22Rv1 (cell line): ENCODE measurements around the gene ADGRL3.

ENCODE experiments used
- ZFX ChIP-seq: fragments of 450-650 bp; IDR thresholded peaks from 2 replicates; pipeline ENCODE4 v1.6.1; 2017; ENCODE audit warnings: antibody characterized with exemption, borderline replicate concordance
- TF ChIP-seq, protein P1 (sequence below): fragments of 450-650 bp; IDR thresholded peaks from 2 replicates; pipeline ENCODE4 v1.5.1; 2017; ENCODE audit warnings: mild to moderate bottlenecking

DNA sequence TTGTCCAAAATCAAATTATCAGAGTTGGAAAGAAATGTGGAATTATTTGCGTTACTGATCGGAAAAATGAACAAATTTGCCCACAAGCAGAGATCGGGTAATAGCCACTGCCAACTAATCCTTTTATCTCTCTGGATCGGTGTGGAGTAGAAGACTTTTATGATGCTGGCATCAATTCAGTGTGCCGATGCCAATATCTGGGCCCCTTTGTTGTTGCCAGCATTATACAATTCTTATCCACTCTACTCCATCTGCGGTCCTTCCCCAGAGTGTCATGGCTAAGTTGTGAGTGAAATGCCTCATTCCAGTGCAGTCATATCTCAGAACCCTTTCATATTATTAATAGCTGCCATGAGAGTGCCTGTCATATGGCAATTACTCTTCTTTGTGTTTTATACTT is 660.2 kb downstream of the ADGRL3 start:
- TF ChIP-seq, protein P1, sequence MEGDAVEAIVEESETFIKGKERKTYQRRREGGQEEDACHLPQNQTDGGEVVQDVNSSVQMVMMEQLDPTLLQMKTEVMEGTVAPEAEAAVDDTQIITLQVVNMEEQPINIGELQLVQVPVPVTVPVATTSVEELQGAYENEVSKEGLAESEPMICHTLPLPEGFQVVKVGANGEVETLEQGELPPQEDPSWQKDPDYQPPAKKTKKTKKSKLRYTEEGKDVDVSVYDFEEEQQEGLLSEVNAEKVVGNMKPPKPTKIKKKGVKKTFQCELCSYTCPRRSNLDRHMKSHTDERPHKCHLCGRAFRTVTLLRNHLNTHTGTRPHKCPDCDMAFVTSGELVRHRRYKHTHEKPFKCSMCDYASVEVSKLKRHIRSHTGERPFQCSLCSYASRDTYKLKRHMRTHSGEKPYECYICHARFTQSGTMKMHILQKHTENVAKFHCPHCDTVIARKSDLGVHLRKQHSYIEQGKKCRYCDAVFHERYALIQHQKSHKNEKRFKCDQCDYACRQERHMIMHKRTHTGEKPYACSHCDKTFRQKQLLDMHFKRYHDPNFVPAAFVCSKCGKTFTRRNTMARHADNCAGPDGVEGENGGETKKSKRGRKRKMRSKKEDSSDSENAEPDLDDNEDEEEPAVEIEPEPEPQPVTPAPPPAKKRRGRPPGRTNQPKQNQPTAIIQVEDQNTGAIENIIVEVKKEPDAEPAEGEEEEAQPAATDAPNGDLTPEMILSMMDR, result no peak
- TF ChIP-seq ZFX, result no peak
